ENCODE measurements around the gene PACRG.

Gene PACRG

GRCh38 chr6:162922563-162923166 is 194.9 kb downstream of the PACRG start:
- TF ChIP-seq GATA1 (IDR thresholded peaks at IDR 0.05; ENCODE audit: low read depth, low read length), result no peak
- TF ChIP-seq POLR2A (IDR thresholded peaks at IDR 0.05; ENCODE audit: low read length), result no peak
- DNase-seq, result no peak

- DNase-seq, result no peak
- no peak for TF ChIP-seq GATA1 (IDR thresholded peaks at IDR 0.05; ENCODE audit: low read depth, low read length)
- no peak for TF ChIP-seq POLR2A (IDR thresholded peaks at IDR 0.05; ENCODE audit: low read length)
Observed at GRCh38 chr6:162934844-162935243, 207.1 kb downstream of the PACRG start.

GRCh38 chr6:162940426-162940825 is 212.7 kb downstream of the PACRG start:
- no peak for DNase-seq
- TF ChIP-seq POLR2A (IDR thresholded peaks at IDR 0.05; ENCODE audit: low read length), result no peak
- TF ChIP-seq GATA1 (IDR thresholded peaks at IDR 0.05; ENCODE audit: low read depth, low read length), result no peak

GRCh38 chr6:162941128-162941527 is 213.4 kb downstream of the PACRG start:
- no peak for TF ChIP-seq GATA1 (IDR thresholded peaks at IDR 0.05; ENCODE audit: low read depth, low read length)
- no peak for TF ChIP-seq POLR2A (IDR thresholded peaks at IDR 0.05; ENCODE audit: low read length)
- DNase-seq, result no peak

- no peak for DNase-seq
- TF ChIP-seq GATA1 (IDR thresholded peaks at IDR 0.05; ENCODE audit: low read depth, low read length) (no peak), POLR2A (IDR thresholded peaks at IDR 0.05; ENCODE audit: low read length) (no peak)
Observed at GRCh38 chr6:162942866-162943265, 215.1 kb downstream of the PACRG start.

GRCh38 chr6:162943369-162943768 is 215.6 kb downstream of the PACRG start:
- TF ChIP-seq POLR2A (IDR thresholded peaks at IDR 0.05; ENCODE audit: low read length) (no peak), GATA1 (IDR thresholded peaks at IDR 0.05; ENCODE audit: low read depth, low read length) (no peak)
- no peak for DNase-seq

GRCh38 chr6:162951164-162951743 is 223.5 kb downstream of the PACRG start:
- no peak for TF ChIP-seq POLR2A (IDR thresholded peaks at IDR 0.05; ENCODE audit: low read length)
- DNase-seq, result no peak

GRCh38 chr6:162952423-162952822 is 224.6 kb downstream of the PACRG start:
- TF ChIP-seq GATA1 (IDR thresholded peaks at IDR 0.05; ENCODE audit: low read depth, low read length), result no peak
- no peak for TF ChIP-seq POLR2A (IDR thresholded peaks at IDR 0.05; ENCODE audit: low read length)
- DNase-seq, result no peak

GRCh38 chr6:162957062-162957461 is 229.3 kb downstream of the PACRG start:
- no peak for TF ChIP-seq POLR2A (IDR thresholded peaks at IDR 0.05; ENCODE audit: low read length)
- no peak for TF ChIP-seq GATA1 (IDR thresholded peaks at IDR 0.05; ENCODE audit: low read depth, low read length)
- DNase-seq, result no peak

GRCh38 chr6:162960679-162961457 is 233.1 kb downstream of the PACRG start:
- no peak for DNase-seq

GRCh38 chr6:162962093-162962492 is 234.3 kb downstream of the PACRG start:
- TF ChIP-seq GATA1 (IDR thresholded peaks at IDR 0.05; ENCODE audit: low read depth, low read length) (no peak), POLR2A (IDR thresholded peaks at IDR 0.05; ENCODE audit: low read length) (no peak)
- DNase-seq, result no peak

More at GRCh38 chr6:162960679-162961457, 233.1 kb downstream of the PACRG start:
- TF ChIP-seq POLR2A (IDR thresholded peaks at IDR 0.05; ENCODE audit: low read length), result no peak
- no peak for TF ChIP-seq GATA1 (IDR thresholded peaks at IDR 0.05; ENCODE audit: low read depth, low read length)

GRCh38 chr6:162963861-162964260 is 236.1 kb downstream of the PACRG start:
- DNase-seq, result no peak
- TF ChIP-seq GATA1 (IDR thresholded peaks at IDR 0.05; ENCODE audit: low read depth, low read length), result no peak
- no peak for TF ChIP-seq POLR2A (IDR thresholded peaks at IDR 0.05; ENCODE audit: low read length)

GRCh38 chr6:162964488-162965140 is 236.8 kb downstream of the PACRG start:
- TF ChIP-seq POLR2A (IDR thresholded peaks at IDR 0.05; ENCODE audit: low read length), result no peak
- no peak for TF ChIP-seq GATA1 (IDR thresholded peaks at IDR 0.05; ENCODE audit: low read depth, low read length)
- no peak for DNase-seq

- no peak for DNase-seq
Observed at GRCh38 chr6:162965366-162965765, 237.6 kb downstream of the PACRG start.

More at GRCh38 chr6:162965366-162965765, 237.6 kb downstream of the PACRG start:
- TF ChIP-seq POLR2A (IDR thresholded peaks at IDR 0.05; ENCODE audit: low read length) (no peak), GATA1 (IDR thresholded peaks at IDR 0.05; ENCODE audit: low read depth, low read length) (no peak)
